ENCODE data around the gene RNF44. TPM values are rescaled to one million over a fixed set of nuclear protein-coding genes. Genes with fewer than 3 reads are reported as not detected.
A peak's percentile ranks its signal among the peaks of the same experiment; 100 is the strongest.

Gene RNF44
- total RNA-seq, 6 experiments from 2014 or later = 10.6 to 13.4 (median 11.3) TPM

DNA sequence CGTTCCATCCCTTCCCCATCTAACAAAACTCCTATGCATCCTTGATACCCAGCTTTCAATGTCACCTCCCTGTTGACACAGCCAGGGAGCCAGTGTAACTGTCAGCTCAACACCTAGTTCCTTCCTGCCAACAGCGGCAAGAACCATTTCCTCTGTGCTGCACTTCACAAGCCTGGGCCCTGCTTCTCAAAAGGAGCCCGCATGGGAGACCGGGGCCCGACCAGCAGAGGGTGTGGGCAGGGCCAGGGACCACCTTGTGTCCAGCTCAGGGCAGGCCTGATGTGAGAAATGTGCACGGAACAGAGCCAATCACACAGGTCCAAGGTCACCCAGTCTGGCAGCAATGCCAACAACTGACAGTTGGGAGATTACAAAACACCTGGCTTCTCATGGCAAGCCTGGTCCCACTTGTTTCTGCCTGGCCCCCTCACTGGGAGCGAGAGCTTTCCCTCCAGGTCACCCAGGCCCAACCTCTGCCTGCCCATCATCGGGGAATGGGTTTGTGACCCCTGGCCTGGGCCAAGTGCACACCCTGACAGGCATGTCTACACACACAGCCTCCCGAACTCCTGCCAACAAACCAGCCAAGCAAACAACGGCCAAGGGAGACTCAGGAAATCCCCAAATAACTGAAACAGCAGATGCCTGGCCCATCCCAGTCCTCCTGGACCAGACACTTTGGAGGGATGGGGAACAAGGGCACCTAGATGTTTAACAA, 3.1 kb downstream of the RNF44 start:
- Mint-ChIP-seq H3K27me3 (ENCODE audit: insufficient read depth) (no peaks in the 10 kb centered on the region; the same call in 1 of the 2 replicates), H3K4me3 (no peak overlapping the region), H3K4me1 (ENCODE audit: low read depth) (peaks cover 42% of the 10 kb centered on the region), H3K9me3 (no peaks in the 10 kb centered on the region), H3K27ac (peak overlapping the region; percentile 27), H3K36me3 (ENCODE audit: low read depth) (no peaks in the 10 kb centered on the region)
- DNase-seq = no peak
- TF ChIP-seq, protein P1, sequence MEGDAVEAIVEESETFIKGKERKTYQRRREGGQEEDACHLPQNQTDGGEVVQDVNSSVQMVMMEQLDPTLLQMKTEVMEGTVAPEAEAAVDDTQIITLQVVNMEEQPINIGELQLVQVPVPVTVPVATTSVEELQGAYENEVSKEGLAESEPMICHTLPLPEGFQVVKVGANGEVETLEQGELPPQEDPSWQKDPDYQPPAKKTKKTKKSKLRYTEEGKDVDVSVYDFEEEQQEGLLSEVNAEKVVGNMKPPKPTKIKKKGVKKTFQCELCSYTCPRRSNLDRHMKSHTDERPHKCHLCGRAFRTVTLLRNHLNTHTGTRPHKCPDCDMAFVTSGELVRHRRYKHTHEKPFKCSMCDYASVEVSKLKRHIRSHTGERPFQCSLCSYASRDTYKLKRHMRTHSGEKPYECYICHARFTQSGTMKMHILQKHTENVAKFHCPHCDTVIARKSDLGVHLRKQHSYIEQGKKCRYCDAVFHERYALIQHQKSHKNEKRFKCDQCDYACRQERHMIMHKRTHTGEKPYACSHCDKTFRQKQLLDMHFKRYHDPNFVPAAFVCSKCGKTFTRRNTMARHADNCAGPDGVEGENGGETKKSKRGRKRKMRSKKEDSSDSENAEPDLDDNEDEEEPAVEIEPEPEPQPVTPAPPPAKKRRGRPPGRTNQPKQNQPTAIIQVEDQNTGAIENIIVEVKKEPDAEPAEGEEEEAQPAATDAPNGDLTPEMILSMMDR (IDR thresholded peaks at IDR 0.05) = no peak; the same call in 1 of the 2 replicates

GRCh38 chr5:176533390-176533789, 3.8 kb downstream of the RNF44 start:
- TF ChIP-seq, protein P1 (IDR thresholded peaks at IDR 0.05) = no peak
- Mint-ChIP-seq H3K27me3 (ENCODE audit: insufficient read depth) (no peaks in the 10 kb centered on the region; the same call in 1 of the 2 replicates), H3K9me3 (no peaks in the 10 kb centered on the region), H3K36me3 (ENCODE audit: low read depth) (no peaks in the 10 kb centered on the region), H3K27ac (no peak overlapping the region), H3K4me1 (ENCODE audit: low read depth) (peaks cover 35% of the 10 kb centered on the region), H3K4me3 (no peak overlapping the region)
- DNase-seq = no peak

GRCh38 chr5:176532795-176533194, 4.4 kb downstream of the RNF44 start:
- Mint-ChIP-seq H3K9me3 (no peaks in the 10 kb centered on the region), H3K36me3 (ENCODE audit: low read depth) (no peaks in the 10 kb centered on the region), H3K27ac (no peak overlapping the region), H3K4me1 (ENCODE audit: low read depth) (peaks cover 30% of the 10 kb centered on the region), H3K27me3 (ENCODE audit: insufficient read depth) (no peaks in the 10 kb centered on the region; the same call in 1 of the 2 replicates), H3K4me3 (no peak overlapping the region)
- TF ChIP-seq, protein P1 (IDR thresholded peaks at IDR 0.05) = no peak
- DNase-seq = no peak

- H3K27ac Mint-ChIP-seq = no peak overlapping the region
- no peaks in the 10 kb centered on the region for H3K36me3 Mint-ChIP-seq (ENCODE audit: low read depth)
These were observed 5.2 kb downstream of the RNF44 start for GRCh38 chr5:176531902-176532493.

GRCh38 chr5:176530983-176531901, 6.0 kb downstream of the RNF44 start:
- Mint-ChIP-seq H3K27me3 (ENCODE audit: insufficient read depth) (no peaks in the 10 kb centered on the region; the same call in 1 of the 2 replicates), H3K36me3 (ENCODE audit: low read depth) (no peaks in the 10 kb centered on the region), H3K4me1 (ENCODE audit: low read depth) (peaks cover 30% of the 10 kb centered on the region), H3K27ac (no peak overlapping the region), H3K4me3 (no peak overlapping the region), H3K9me3 (no peaks in the 10 kb centered on the region)
- TF ChIP-seq, protein P1 (IDR thresholded peaks at IDR 0.05) = no peak
- peak; percentile 28 for DNase-seq

More at GRCh38 chr5:176531902-176532493, 5.2 kb downstream of the RNF44 start:
- Mint-ChIP-seq H3K4me3 (no peak overlapping the region), H3K4me1 (ENCODE audit: low read depth) (peaks cover 30% of the 10 kb centered on the region), H3K27me3 (ENCODE audit: insufficient read depth) (no peaks in the 10 kb centered on the region; the same call in 1 of the 2 replicates), H3K9me3 (no peaks in the 10 kb centered on the region)
- DNase-seq = no peak
- TF ChIP-seq, protein P1 (IDR thresholded peaks at IDR 0.05) = no peak

Measured in HFFc6 (cell line).